HG02870 (cell line): ENCODE data around the gene IGF2BP1.
"Not testable (repeated sequence)": the region's sequence is repeated elsewhere in the genome, so short reads cannot be mapped to it uniquely, and the experiment has no call there.

Experiments used
- ATAC-seq: cut with Tn5 transposase; IDR thresholded peaks from one replicate; pipeline ENCODE4 v1.9.1; 2021; ENCODE audit warnings: mild to moderate bottlenecking, moderate library complexity; ENCODE audit not compliant: unreplicated experiment

The IGF2BP1 gene

GRCh38 chr17:49016775-49017463, 19.7 kb downstream of the IGF2BP1 start:
- no peak for ATAC-seq

- ATAC-seq: no peak
Measured at GRCh38 chr17:49018116-49018612, 21.0 kb downstream of the IGF2BP1 start.

GRCh38 chr17:49018748-49019147, 21.6 kb downstream of the IGF2BP1 start:
- ATAC-seq: no peak

GRCh38 chr17:49020609-49021008, 23.4 kb downstream of the IGF2BP1 start:
- no peak for ATAC-seq

GRCh38 chr17:49021095-49021767, 24.0 kb downstream of the IGF2BP1 start:
- no peak for ATAC-seq

GRCh38 chr17:49021768-49022103, 24.6 kb downstream of the IGF2BP1 start:
- ATAC-seq: no peak

- no peak for ATAC-seq
Measured at GRCh38 chr17:49022391-49022941, 25.3 kb downstream of the IGF2BP1 start.

GRCh38 chr17:49024523-49024922, 27.3 kb downstream of the IGF2BP1 start:
- no peak for ATAC-seq

GRCh38 chr17:49026447-49026846, 29.3 kb downstream of the IGF2BP1 start:
- not testable (repeated sequence) for ATAC-seq

GRCh38 chr17:49028271-49028670, 31.1 kb downstream of the IGF2BP1 start:
- no peak for ATAC-seq

GRCh38 chr17:49029801-49030200, 32.6 kb downstream of the IGF2BP1 start:
- no peak for ATAC-seq

GRCh38 chr17:49031965-49032928, 35.1 kb downstream of the IGF2BP1 start:
- no peak for ATAC-seq

- no peak for ATAC-seq
Measured at GRCh38 chr17:49035470-49036269, 38.5 kb downstream of the IGF2BP1 start.

GRCh38 chr17:49036270-49036626, 39.1 kb downstream of the IGF2BP1 start:
- ATAC-seq: no peak

GRCh38 chr17:49038138-49038537, 41.0 kb downstream of the IGF2BP1 start:
- no peak for ATAC-seq

GRCh38 chr17:49038544-49038943, 41.4 kb downstream of the IGF2BP1 start:
- ATAC-seq: no peak

GRCh38 chr17:49039518-49039917, 42.3 kb downstream of the IGF2BP1 start:
- not testable (repeated sequence) for ATAC-seq

GRCh38 chr17:49041527-49041926, 44.3 kb downstream of the IGF2BP1 start:
- ATAC-seq: no peak

GRCh38 chr17:49045376-49045775, 48.2 kb downstream of the IGF2BP1 start:
- ATAC-seq: no peak

- ATAC-seq: no peak
Measured at GRCh38 chr17:49046912-49047311, 49.7 kb downstream of the IGF2BP1 start.
